ENCODE data around the gene KLRD1. TPM values are rescaled to one million over a fixed set of nuclear protein-coding genes. Genes with fewer than 3 reads are reported as not detected.

Gene KLRD1
- total and polyA plus RNA-seq, 2 of the 4 experiments (the other 2 are of a cell fraction): under 0.01 TPM

DNA sequence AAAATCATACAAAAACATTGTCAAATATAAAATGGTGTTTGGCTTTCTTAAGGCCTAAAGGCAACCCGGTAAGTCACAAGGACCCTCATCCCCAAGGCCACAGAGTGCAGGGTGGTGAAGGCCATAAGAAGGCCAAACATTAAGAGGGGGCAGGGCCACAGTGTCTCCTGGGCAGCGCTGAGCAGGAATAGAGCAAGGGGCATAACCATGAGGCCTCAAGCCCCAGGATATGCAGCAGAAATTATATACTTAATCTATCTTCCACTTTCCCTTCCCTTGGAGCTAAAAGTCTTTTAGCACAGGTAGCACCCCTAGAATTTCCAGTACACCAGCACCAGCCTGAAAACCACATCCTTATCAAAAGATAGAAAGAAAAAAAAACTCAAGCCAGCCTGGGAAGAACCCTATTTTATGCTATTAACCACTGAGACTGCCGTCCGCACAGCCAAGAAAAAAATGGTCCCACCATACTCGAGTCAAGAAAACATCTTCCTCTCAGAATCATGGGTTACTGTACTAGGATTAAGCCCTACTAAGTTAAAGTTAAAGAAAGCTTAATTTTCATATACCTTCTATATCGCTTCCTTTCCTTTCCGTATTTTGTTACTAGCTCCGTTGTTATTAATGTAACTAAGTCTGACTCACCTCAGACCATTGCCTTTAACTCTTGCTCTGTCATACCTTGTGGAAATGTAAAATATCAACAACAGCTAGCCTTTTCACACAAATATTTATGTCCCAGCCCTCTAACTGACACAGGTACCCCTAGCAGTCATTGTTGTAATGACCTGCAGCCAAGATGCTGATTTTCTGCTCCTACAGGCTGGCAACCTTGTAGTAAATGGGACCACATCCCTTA lies 62.1 kb downstream of the KLRD1 start:
- H3K9ac ChIP-seq (ENCODE audit: low read depth, low read length): no peak overlapping the region
- no peak overlapping the region for H3K23ac ChIP-seq (ENCODE audit: low read depth, low read length)
- intact Hi-C loops (cut with micrococcal nuclease) (no loop called here), dilution Hi-C loops (cut with HindIII; ENCODE audit: low sequenced_read_pairs, unreplicated experiment) (no loop called here), in situ Hi-C loops (cut with MboI; ENCODE audit: low sequenced_read_pairs) (no loop called here)
- H4K20me1 ChIP-seq (ENCODE audit: insufficient read depth, low read length): no peaks in the 10 kb centered on the region
- no peak for TF ChIP-seq POLR2A (IDR thresholded peaks at IDR 0.05; ENCODE audit: low read depth, low read length)
- TF ChIP-seq MAZ (IDR thresholded peaks at IDR 0.05; ENCODE audit: borderline replicate concordance, low read depth, low read length): no peak
- no peak for TF ChIP-seq RFX5 (IDR thresholded peaks at IDR 0.05; ENCODE audit: low read depth, low read length)
- TF ChIP-seq CTCF (conservative IDR thresholded peaks at IDR 0.05; ENCODE audit: low read depth, low read length): no peak
- TF ChIP-seq NFE2L2 (IDR thresholded peaks at IDR 0.05; ENCODE audit: low read depth, low read length): no peak
- TF ChIP-seq SMC3 (IDR thresholded peaks at IDR 0.05; ENCODE audit: low read depth, low read length): no peak
- TF ChIP-seq FOS (IDR thresholded peaks at IDR 0.05; ENCODE audit: low read depth, low read length): no peak
- TF ChIP-seq RCOR1 (IDR thresholded peaks at IDR 0.05; ENCODE audit: insufficient replicate concordance, low read length): no peak
- TF ChIP-seq RAD21 (IDR thresholded peaks at IDR 0.05; ENCODE audit: low read length): no peak
- no peak for TF ChIP-seq MXI1 (IDR thresholded peaks at IDR 0.05; ENCODE audit: borderline replicate concordance, low read depth, low read length)
- no peak for TF ChIP-seq BHLHE40 (IDR thresholded peaks at IDR 0.05; ENCODE audit: low read depth, low read length)
- TF ChIP-seq USF2 (IDR thresholded peaks at IDR 0.05; ENCODE audit: low read depth, low read length): no peak
- no peak for TF ChIP-seq CHD1 (IDR thresholded peaks at IDR 0.05; ENCODE audit: low read depth, low read length)
- TF ChIP-seq CEBPB (IDR thresholded peaks at IDR 0.05; ENCODE audit: low read depth, low read length): no peak
- TF ChIP-seq, protein P1, sequence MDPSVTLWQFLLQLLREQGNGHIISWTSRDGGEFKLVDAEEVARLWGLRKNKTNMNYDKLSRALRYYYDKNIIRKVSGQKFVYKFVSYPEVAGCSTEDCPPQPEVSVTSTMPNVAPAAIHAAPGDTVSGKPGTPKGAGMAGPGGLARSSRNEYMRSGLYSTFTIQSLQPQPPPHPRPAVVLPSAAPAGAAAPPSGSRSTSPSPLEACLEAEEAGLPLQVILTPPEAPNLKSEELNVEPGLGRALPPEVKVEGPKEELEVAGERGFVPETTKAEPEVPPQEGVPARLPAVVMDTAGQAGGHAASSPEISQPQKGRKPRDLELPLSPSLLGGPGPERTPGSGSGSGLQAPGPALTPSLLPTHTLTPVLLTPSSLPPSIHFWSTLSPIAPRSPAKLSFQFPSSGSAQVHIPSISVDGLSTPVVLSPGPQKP (IDR thresholded peaks at IDR 0.05; ENCODE audit: borderline replicate concordance, low read depth, low read length): no peak
- TF ChIP-seq MAFK (IDR thresholded peaks at IDR 0.05; ENCODE audit: low read depth, low read length): no peak
- no peak overlapping the region for H2AK5ac ChIP-seq (ENCODE audit: low read depth, low read length)
- H4K91ac ChIP-seq (ENCODE audit: insufficient read depth, low read depth, low read length): no peak overlapping the region
- no peak overlapping the region for H2BK15ac ChIP-seq (ENCODE audit: low read depth, low read length)
- no peaks in the 10 kb centered on the region for H3K9me1 ChIP-seq (ENCODE audit: insufficient read depth, low read length)
- ChIA-PET CTCF (no interaction called here), POLR2A (ENCODE audit: unreplicated experiment) (no interaction called here)
- H2BK120ac ChIP-seq (ENCODE audit: low read depth, low read length): no peak overlapping the region
- no TSS peak for BruUV-seq (replicated peaks)
- peaks cover 10% of the 10 kb centered on the region for H3K4me1 ChIP-seq (ENCODE audit: control insufficient read depth, insufficient read depth, low read length)
- H2BK5ac ChIP-seq (ENCODE audit: low read depth, low read length, poor library complexity, severe bottlenecking): no peak overlapping the region
- H3K9me3 ChIP-seq (ENCODE audit: control insufficient read depth, insufficient read depth, low read length): no peaks in the 10 kb centered on the region
- H3K4me3 ChIP-seq (ENCODE audit: insufficient read depth, low read depth, low read length): no peak overlapping the region
- no peak overlapping the region for H4K8ac ChIP-seq (ENCODE audit: low read depth in 2 of 2, low read length in 2 of 2)
- H3K18ac ChIP-seq (ENCODE audit: low read depth, low read length): no peak overlapping the region
- no peak overlapping the region for H4K5ac ChIP-seq (ENCODE audit: low read depth, low read length)
- no peak overlapping the region for H3K14ac ChIP-seq (replicated peaks; ENCODE audit: low read depth, low read length)
- ATAC-seq (ENCODE audit: low read depth): no peak
- no peak overlapping the region for H3K4me2 ChIP-seq (ENCODE audit: low read depth, low read length)
- WGBS, 2 experiments (ENCODE audit: extremely low coverage in 2 of 2, insufficient read length in 1 of 2): no CpG with 5 or more reads among the region's 8 CpGs
- no peak for DNase-seq
- no peaks in the 10 kb centered on the region for H3K79me1 ChIP-seq (ENCODE audit: low read depth in 1 of 2, low read length in 2 of 2)
- H3K36me3 ChIP-seq (ENCODE audit: control insufficient read depth, insufficient read depth, low read length): no peaks in the 10 kb centered on the region
- H3K4ac ChIP-seq (ENCODE audit: low read depth, low read length): no peak overlapping the region
- no peaks in the 10 kb centered on the region for H3K27me3 ChIP-seq (ENCODE audit: control insufficient read depth, insufficient read depth, low read length)
- no peak overlapping the region for H2AK9ac ChIP-seq (replicated peaks; ENCODE audit: low read depth, low read length, poor library complexity)
- no peak overlapping the region for H3K56ac ChIP-seq (ENCODE audit: extremely low read depth, insufficient read depth, low read length)
- no peak overlapping the region for H2BK20ac ChIP-seq (ENCODE audit: low read depth, low read length)
- H2AFZ ChIP-seq (replicated peaks; ENCODE audit: low read length, poor library complexity): no peak overlapping the region
- H3K27ac ChIP-seq (ENCODE audit: insufficient read depth, low read length): no peak overlapping the region
